GM12865 (cell line): ENCODE results near the gene SYTL2.

Source experiments
- DNase-seq: peaks from one replicate; pipeline ENCODE4 v3.0.0; 2010; ENCODE audit warnings: low read depth
- H3K4me3 ChIP-seq: 2 replicates; pipeline ENCODE4 v1.5.1; 2011; ENCODE audit warnings: mild to moderate bottlenecking, low read depth, low read length, control low read depth
- TF ChIP-seq, protein P1 (sequence below): IDR thresholded peaks from 2 replicates; pipeline ENCODE4 v1.5.1; 2011; ENCODE audit warnings: low read length, control low read depth, low read depth, inconsistent platforms; ENCODE audit not compliant: insufficient read depth; ENCODE audit errors: missing control alignments

The SYTL2 gene

GRCh38 chr11:85752890-85753581 lies 57.9 kb downstream of the SYTL2 start:
- TF ChIP-seq, protein P1, sequence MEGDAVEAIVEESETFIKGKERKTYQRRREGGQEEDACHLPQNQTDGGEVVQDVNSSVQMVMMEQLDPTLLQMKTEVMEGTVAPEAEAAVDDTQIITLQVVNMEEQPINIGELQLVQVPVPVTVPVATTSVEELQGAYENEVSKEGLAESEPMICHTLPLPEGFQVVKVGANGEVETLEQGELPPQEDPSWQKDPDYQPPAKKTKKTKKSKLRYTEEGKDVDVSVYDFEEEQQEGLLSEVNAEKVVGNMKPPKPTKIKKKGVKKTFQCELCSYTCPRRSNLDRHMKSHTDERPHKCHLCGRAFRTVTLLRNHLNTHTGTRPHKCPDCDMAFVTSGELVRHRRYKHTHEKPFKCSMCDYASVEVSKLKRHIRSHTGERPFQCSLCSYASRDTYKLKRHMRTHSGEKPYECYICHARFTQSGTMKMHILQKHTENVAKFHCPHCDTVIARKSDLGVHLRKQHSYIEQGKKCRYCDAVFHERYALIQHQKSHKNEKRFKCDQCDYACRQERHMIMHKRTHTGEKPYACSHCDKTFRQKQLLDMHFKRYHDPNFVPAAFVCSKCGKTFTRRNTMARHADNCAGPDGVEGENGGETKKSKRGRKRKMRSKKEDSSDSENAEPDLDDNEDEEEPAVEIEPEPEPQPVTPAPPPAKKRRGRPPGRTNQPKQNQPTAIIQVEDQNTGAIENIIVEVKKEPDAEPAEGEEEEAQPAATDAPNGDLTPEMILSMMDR = no peak
- H3K4me3 ChIP-seq = no peak overlapping the region
- DNase-seq = no peak

DNA sequence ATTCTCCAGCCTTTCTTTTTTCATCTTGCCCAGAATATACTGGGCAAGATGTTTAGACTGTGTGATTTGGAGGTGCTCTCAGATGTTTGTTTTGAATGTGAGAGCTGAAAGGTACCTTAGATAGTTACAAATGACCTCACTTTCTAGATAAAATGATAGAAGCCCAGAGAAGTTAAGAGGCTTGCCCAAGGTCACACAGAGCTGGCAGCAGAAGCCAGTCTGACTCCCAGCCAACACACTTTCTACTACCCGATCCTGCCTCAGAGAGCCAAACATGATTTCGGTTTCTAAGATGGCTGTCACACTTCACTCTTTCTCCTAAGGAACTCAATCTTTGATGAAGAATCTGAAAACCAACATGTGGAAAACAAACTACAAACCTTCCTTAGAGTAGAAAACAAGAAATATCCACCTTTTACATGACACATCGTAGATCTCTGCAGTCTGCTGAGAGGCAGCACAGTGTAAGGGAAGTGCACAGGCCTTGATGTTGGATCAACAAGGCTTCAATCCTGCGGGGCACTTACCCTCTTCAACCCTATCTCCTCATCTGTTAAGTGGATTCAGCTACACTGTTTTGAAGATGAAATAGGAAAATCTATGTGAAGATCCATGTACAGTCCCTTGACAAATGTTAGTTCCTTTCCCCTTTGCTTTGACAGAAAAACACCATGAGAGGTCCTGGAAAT lies 58.6 kb downstream of the SYTL2 start:
- no peak overlapping the region for H3K4me3 ChIP-seq
- TF ChIP-seq, protein P1 = no peak
- DNase-seq = no peak

- H3K4me3 ChIP-seq = no peak overlapping the region
- TF ChIP-seq, protein P1 = no peak
- no peak for DNase-seq
Observed at GRCh38 chr11:85751724-85752123, 59.2 kb downstream of the SYTL2 start.

GRCh38 chr11:85750646-85751045 lies 60.3 kb downstream of the SYTL2 start:
- no peak for DNase-seq
- TF ChIP-seq, protein P1 = no peak
- H3K4me3 ChIP-seq = no peak overlapping the region

- no peak for DNase-seq
- TF ChIP-seq, protein P1 = no peak
- H3K4me3 ChIP-seq = no peak overlapping the region
Observed at GRCh38 chr11:85749884-85750283, 61.1 kb downstream of the SYTL2 start.

DNA sequence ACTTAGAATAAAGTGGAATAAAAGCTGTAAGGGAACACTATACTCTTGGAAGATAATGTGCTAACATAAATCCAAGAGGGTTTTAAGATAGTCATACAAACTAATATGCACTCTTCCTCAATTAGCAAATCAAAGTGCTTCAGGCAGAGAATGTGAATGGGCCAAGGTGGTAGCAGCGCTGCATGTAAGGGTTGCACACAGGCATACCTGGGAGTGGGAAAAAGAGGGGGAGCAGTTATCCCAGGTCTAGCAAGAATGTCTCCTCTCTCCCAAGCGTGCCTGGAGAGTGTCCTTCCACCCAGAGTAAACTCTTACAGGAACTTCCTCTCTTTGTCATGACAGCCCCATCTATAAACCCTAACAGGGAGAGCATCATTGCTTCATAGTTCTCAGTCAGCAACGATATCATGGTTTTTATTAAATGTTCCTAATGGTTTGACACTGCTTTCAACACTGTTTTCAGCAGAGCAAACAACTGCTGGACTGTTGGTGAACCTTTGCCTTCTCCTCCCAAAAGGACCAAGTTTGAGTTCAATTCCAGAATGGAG lies 61.6 kb downstream of the SYTL2 start:
- no peak for DNase-seq
- TF ChIP-seq, protein P1 = no peak
- H3K4me3 ChIP-seq = no peak overlapping the region

DNA sequence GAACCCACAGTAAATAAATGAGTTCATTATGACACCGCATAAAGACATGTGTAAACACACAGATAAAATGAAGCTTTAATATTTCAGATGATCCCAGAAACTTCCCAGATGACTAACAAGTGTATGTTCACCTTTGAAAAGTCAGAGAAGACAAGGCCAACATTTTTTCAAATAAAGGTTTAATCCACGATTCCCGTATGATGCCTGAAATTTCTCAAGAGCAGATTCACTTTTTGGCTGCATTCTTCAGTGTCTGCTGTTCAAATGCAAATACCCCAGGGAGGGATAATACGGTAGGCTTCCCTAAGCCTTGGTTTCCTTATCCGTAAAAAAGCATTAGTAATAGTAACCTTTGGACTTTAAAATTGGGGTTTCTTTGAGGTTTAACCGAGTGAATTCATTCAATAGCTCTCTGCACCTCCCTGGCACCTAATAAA lies 62.5 kb downstream of the SYTL2 start:
- no peak overlapping the region for H3K4me3 ChIP-seq
- TF ChIP-seq, protein P1 = no peak
- no peak for DNase-seq
